Tibial nerve (tissue), 4 donors: ENCODE results near the gene SORCS3.

Source experiments
- EP300 ChIP-seq, 2 donors: sonication (generic); formaldehyde crosslinking; IDR thresholded peaks; one replicate each; pipeline ENCODE4 v1.6.1; 2017; ENCODE audit warnings: antibody characterized with exemption in 2 of 2, mild to moderate bottlenecking in 1 of 2
- TF ChIP-seq, protein P1 (sequence below), 5 experiments: fragments of 200-600 bp in 3 of 5; fragments of 450-650 bp in 2 of 5; sonication (generic) in 3 of 5; IDR thresholded peaks; one replicate each; pipeline ENCODE4 v1.5.1; 2016 to 2019; ENCODE audit warnings: antibody characterized with exemption in 5 of 5, mild to moderate bottlenecking in 3 of 5, moderate library complexity in 2 of 5

GRCh38 chr10:104614245-104614831 lies 26.8 kb upstream of the SORCS3 start:
- no peak for TF ChIP-seq EP300 (IDR thresholded peaks at IDR 0.05)
- TF ChIP-seq, protein P1, sequence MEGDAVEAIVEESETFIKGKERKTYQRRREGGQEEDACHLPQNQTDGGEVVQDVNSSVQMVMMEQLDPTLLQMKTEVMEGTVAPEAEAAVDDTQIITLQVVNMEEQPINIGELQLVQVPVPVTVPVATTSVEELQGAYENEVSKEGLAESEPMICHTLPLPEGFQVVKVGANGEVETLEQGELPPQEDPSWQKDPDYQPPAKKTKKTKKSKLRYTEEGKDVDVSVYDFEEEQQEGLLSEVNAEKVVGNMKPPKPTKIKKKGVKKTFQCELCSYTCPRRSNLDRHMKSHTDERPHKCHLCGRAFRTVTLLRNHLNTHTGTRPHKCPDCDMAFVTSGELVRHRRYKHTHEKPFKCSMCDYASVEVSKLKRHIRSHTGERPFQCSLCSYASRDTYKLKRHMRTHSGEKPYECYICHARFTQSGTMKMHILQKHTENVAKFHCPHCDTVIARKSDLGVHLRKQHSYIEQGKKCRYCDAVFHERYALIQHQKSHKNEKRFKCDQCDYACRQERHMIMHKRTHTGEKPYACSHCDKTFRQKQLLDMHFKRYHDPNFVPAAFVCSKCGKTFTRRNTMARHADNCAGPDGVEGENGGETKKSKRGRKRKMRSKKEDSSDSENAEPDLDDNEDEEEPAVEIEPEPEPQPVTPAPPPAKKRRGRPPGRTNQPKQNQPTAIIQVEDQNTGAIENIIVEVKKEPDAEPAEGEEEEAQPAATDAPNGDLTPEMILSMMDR (IDR thresholded peaks at IDR 0.05): no peak
